GM19438 (cell line): ENCODE measurements around the gene KPNA2.

Experiments used
- ATAC-seq: cut with Tn5 transposase; IDR thresholded peaks from one replicate; pipeline ENCODE4 v1.9.1; 2021; ENCODE audit warnings: low read depth; ENCODE audit not compliant: unreplicated experiment

KPNA2 gene

DNA sequence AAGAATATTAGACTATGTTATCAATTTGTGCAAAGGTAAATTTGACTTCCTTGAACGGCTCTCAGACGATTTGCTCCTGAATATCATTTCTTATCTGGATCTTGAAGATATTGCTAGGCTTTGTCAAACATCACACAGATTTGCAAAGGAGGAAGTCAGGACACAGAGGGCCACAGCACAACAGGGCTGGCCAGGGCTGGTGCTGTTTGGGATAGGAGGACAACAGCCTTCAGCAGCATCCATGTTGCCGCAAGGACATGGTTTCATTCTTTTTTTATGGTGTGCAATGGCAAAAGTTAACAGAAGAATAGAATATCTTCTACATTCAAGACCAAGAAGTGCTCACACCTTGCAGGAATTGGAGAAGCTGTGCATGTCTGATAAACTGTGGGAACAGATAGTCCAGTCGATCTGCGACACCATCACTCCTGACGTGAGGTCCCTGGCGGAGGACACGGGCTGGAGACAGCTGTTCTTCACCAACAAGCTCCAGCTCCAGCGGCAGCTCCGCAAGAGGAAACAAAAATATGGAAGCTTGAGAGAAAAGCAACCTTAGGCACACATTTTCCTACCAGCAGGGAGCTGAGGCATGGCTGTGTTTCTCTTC is 59.8 kb downstream of the KPNA2 start:
- no peak for ATAC-seq

- no peak for ATAC-seq
Observed at GRCh38 chr17:68096111-68096510, 60.6 kb downstream of the KPNA2 start.
